H9 (cell line): ENCODE results near the gene UBXN10. TPM values are rescaled to one million over a fixed set of nuclear protein-coding genes. Genes with fewer than 3 reads are reported as not detected.

ENCODE experiments used
- DNase-seq: peaks from one replicate; pipeline ENCODE4 v3.0.0-alpha.2; 2017
- H2AFZ ChIP-seq: one replicate; pipeline ENCODE4 v1.6.1; 2013; ENCODE audit warnings: mild to moderate bottlenecking, low read length, control low read depth, moderate library complexity
- H2AK5ac ChIP-seq: 2 replicates; pipeline ENCODE4 v1.6.1; 2013; ENCODE audit warnings: low read length, control low read depth, mixed read lengths; ENCODE audit not compliant: insufficient read length
- H2BK120ac ChIP-seq: one replicate; pipeline ENCODE4 v1.6.1; 2013; ENCODE audit warnings: low read depth, mild to moderate bottlenecking, low read length, control low read depth, inconsistent platforms; ENCODE audit not compliant: poor library complexity, severe bottlenecking
- H2BK12ac ChIP-seq: 2 replicates; pipeline ENCODE4 v1.6.1; 2013; ENCODE audit warnings: low read length, control low read depth, mixed read lengths, low read depth; ENCODE audit not compliant: insufficient read length
- H2BK15ac ChIP-seq: 2 replicates; pipeline ENCODE4 v1.6.1; 2013; ENCODE audit warnings: low read depth, low read length, control low read depth
- H2BK20ac ChIP-seq: one replicate; pipeline ENCODE4 v1.6.1; 2013; ENCODE audit warnings: low read depth, mild to moderate bottlenecking, low read length, control low read depth, inconsistent platforms; ENCODE audit not compliant: poor library complexity, severe bottlenecking
- H2BK5ac ChIP-seq: 2 replicates; pipeline ENCODE4 v1.6.1; 2013; ENCODE audit warnings: low read length, control low read depth, mixed read lengths; ENCODE audit not compliant: insufficient read length
- H3K14ac ChIP-seq: 2 replicates; pipeline ENCODE4 v1.6.1; 2013; ENCODE audit warnings: low read length, control low read depth; ENCODE audit not compliant: insufficient read depth
- H3K18ac ChIP-seq: 2 replicates; pipeline ENCODE4 v1.6.1; 2013; ENCODE audit warnings: low read depth, mild to moderate bottlenecking, mixed read lengths, low read length, control low read depth; ENCODE audit not compliant: insufficient read length
- H3K23ac ChIP-seq: 2 replicates; pipeline ENCODE4 v1.6.1; 2013; ENCODE audit warnings: low read length, control low read depth, mixed read lengths, low read depth; ENCODE audit not compliant: insufficient read length
- H3K23me2 ChIP-seq: 2 replicates; pipeline ENCODE4 v1.6.1; 2013; ENCODE audit warnings: low read depth, mild to moderate bottlenecking, mixed read lengths, low read length, control low read depth; ENCODE audit not compliant: insufficient read length, poor library complexity, severe bottlenecking
- H3K27ac ChIP-seq: 2 replicates; pipeline ENCODE4 v1.5.1; 2013; ENCODE audit warnings: low read length, control low read depth, mixed read lengths, low read depth; ENCODE audit not compliant: insufficient read length
- H3K27me3 ChIP-seq: 2 replicates; pipeline ENCODE4 v1.6.1; 2013; ENCODE audit warnings: low read length, control low read depth, inconsistent platforms; ENCODE audit not compliant: insufficient read depth
- H3K4ac ChIP-seq: 2 replicates; pipeline ENCODE4 v1.6.1; 2013; ENCODE audit warnings: low read depth, mild to moderate bottlenecking, control low read depth, inconsistent platforms, low read length, moderate library complexity
- H3K4me1 ChIP-seq: 2 replicates; pipeline ENCODE4 v1.6.1; 2013; ENCODE audit warnings: low read length, control low read depth, inconsistent platforms; ENCODE audit not compliant: insufficient read depth
- H3K4me2 ChIP-seq: 2 replicates; pipeline ENCODE4 v1.6.1; 2013; ENCODE audit warnings: low read length, control low read depth, mixed read lengths; ENCODE audit not compliant: insufficient read length, insufficient read depth
- H3K56ac ChIP-seq: 2 replicates; pipeline ENCODE4 v1.6.1; 2013; ENCODE audit warnings: low read depth, mild to moderate bottlenecking, mixed read lengths, low read length, control low read depth; ENCODE audit not compliant: insufficient read length
- H3K79me1 ChIP-seq: 2 replicates; pipeline ENCODE4 v1.6.1; 2013; ENCODE audit warnings: low read depth, mild to moderate bottlenecking, moderate library complexity, low read length, control low read depth, inconsistent platforms; ENCODE audit not compliant: insufficient read depth, poor library complexity, severe bottlenecking
- H3K79me2 ChIP-seq: 2 replicates; pipeline ENCODE4 v1.6.1; 2013; ENCODE audit warnings: low read length, control low read depth, inconsistent platforms; ENCODE audit not compliant: insufficient read depth
- H3K9ac ChIP-seq: 2 replicates; pipeline ENCODE4 v1.6.1; 2013; ENCODE audit warnings: low read length, control low read depth, mixed read lengths; ENCODE audit not compliant: insufficient read length; ENCODE audit errors: extremely low read depth
- H3K9me3 ChIP-seq: one replicate; pipeline ENCODE4 v1.6.1; 2013; ENCODE audit warnings: low read depth, low read length, inconsistent platforms; ENCODE audit not compliant: control insufficient read depth
- H3T11ph ChIP-seq: one replicate; pipeline ENCODE4 v1.6.1; 2013; ENCODE audit warnings: mild to moderate bottlenecking, low read length, control low read depth, inconsistent platforms
- H4K20me1 ChIP-seq: one replicate; pipeline ENCODE4 v1.6.1; 2013; ENCODE audit not compliant: control insufficient read depth, insufficient read length, insufficient read depth
- H4K5ac ChIP-seq: 2 replicates; pipeline ENCODE4 v1.6.1; 2013; ENCODE audit warnings: low read depth, mild to moderate bottlenecking, mixed read lengths, low read length, control low read depth; ENCODE audit not compliant: insufficient read length
- H4K8ac ChIP-seq: replicated peaks from 2 replicates; pipeline ENCODE4 v1.6.1; 2013; ENCODE audit warnings: low read length, control low read depth, mixed read lengths, low read depth; ENCODE audit not compliant: insufficient read length
- H4K91ac ChIP-seq: 2 replicates; pipeline ENCODE4 v1.6.1; 2013; ENCODE audit warnings: low read depth, mild to moderate bottlenecking, moderate library complexity, mixed read lengths, low read length, control low read depth; ENCODE audit not compliant: insufficient read length
- H3K27ac Mint-ChIP-seq, 3 experiments: 2 replicates in 2 of 3; 3 replicates in 1 of 3; pipeline ENCODE4 v1.8.0; 2020 to 2021; ENCODE audit warnings: mixed read lengths in 3 of 3, mild to moderate bottlenecking in 1 of 3, moderate library complexity in 1 of 3
- H3K27me3 Mint-ChIP-seq: 2 replicates; pipeline ENCODE4 v1.8.0; 2021; ENCODE audit warnings: low read depth, mild to moderate bottlenecking, moderate library complexity, mixed read lengths
- H3K36me3 Mint-ChIP-seq, 3 experiments: 2 replicates in 2 of 3; 3 replicates in 1 of 3; pipeline ENCODE4 v1.8.0; 2020 to 2021; ENCODE audit warnings: low read depth in 3 of 3, mixed read lengths in 3 of 3; ENCODE audit not compliant: insufficient read depth in 1 of 3
- H3K4me1 Mint-ChIP-seq, 2 experiments: 2 replicates each; pipeline ENCODE4 v1.8.0; 2020; ENCODE audit warnings: mixed read lengths in 2 of 2
- H3K4me3 Mint-ChIP-seq, 2 experiments: 2 replicates in 1 of 2; 3 replicates in 1 of 2; pipeline ENCODE4 v1.8.0; 2020 to 2021; ENCODE audit warnings: mild to moderate bottlenecking in 2 of 2, mixed read lengths in 2 of 2, moderate library complexity in 1 of 2
- H3K9me3 Mint-ChIP-seq, 2 experiments: 2 replicates in 1 of 2; 3 replicates in 1 of 2; pipeline ENCODE4 v1.8.0; 2020; ENCODE audit warnings: mild to moderate bottlenecking in 2 of 2, mixed read lengths in 2 of 2, moderate library complexity in 1 of 2
- WGBS: extraction: QIAGEN DNeasy Blood & Tissue Kit; methylation state at CpG from one replicate; pipeline ENCODE4 v1.1.7; 2013; ENCODE audit warnings: missing lambda C conversion rate, low lambda C conversion rate, mixed read lengths; ENCODE audit not compliant: insufficient read length; ENCODE audit errors: extremely low coverage; 5-methylcytosine and 5-hydroxymethylcytosine counted together
- total RNA-seq: library from RNA; stranded (reverse); gene quantifications from 2 replicates; pipeline ENCODE4 v1.2.1, GENCODE V29; 2021
- TF ChIP-seq, protein P1 (sequence below): fragments of 200-600 bp; sonication (generic); conservative IDR thresholded peaks from 3 replicates; pipeline ENCODE4 v1.8.0; 2021; ENCODE audit warnings: antibody characterized with exemption, mild to moderate bottlenecking

Gene UBXN10
- total RNA-seq, 1 experiment from 2014 or later: 0.59 TPM

DNA sequence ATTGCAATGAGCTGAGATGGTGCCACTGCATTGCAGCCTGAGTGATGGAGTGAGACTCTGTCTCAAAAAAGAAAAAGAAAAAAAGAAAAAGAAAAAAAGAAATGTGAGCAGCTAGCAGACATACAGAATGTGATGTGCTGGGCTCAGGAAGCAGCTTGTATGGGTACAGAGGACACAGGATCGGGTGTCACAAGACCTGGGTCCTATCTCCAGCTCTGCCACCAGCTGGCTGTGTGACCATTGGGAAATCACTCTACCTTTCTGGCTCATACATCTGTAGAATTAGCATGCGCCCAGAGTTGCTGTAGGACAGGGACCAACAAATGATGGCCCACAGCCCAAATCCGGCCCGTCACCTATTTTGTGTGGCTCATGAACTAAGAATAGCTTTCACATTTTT, 3.8 kb downstream of the UBXN10 start:
- H2BK120ac ChIP-seq: no peak overlapping the region
- H4K91ac ChIP-seq: no peak overlapping the region
- no peak overlapping the region for H3T11ph ChIP-seq
- H3K9me3 ChIP-seq: no peaks in the 10 kb centered on the region
- H3K4me2 ChIP-seq: no peak overlapping the region
- no peaks in the 10 kb centered on the region for H4K20me1 ChIP-seq
- H3K27me3 Mint-ChIP-seq: peaks cover 75% of the 10 kb centered on the region
- H2AFZ ChIP-seq: no peak overlapping the region
- no peak overlapping the region for H3K56ac ChIP-seq
- peaks cover 6% of the 10 kb centered on the region for H3K23me2 ChIP-seq
- no peak overlapping the region for H3K27ac ChIP-seq
- H3K9ac ChIP-seq: no peak overlapping the region
- no peak overlapping the region for H3K18ac ChIP-seq
- H3K4me1 ChIP-seq: 0 out of 2 replicates have a peak, but pooled peaks cover 3% of the 10 kb centered on the region
- no peak overlapping the region for H2BK12ac ChIP-seq
- H4K5ac ChIP-seq: no peak overlapping the region
- H3K27ac Mint-ChIP-seq: no peak overlapping the region
- no peak overlapping the region for H3K23ac ChIP-seq
- no peak overlapping the region for H2AK5ac ChIP-seq
- no peaks in the 10 kb centered on the region; the same call in 1 of the 2 replicates for H3K27me3 ChIP-seq
- no peak overlapping the region for H4K8ac ChIP-seq
- H2BK15ac ChIP-seq: no peak overlapping the region
- no peaks in the 10 kb centered on the region for H3K79me2 ChIP-seq
- no peak overlapping the region for H2BK20ac ChIP-seq
- no peak overlapping the region for H3K4me3 Mint-ChIP-seq
- no CpG with 5 or more reads among the region's 4 CpGs for WGBS
- H3K4me1 Mint-ChIP-seq: peaks cover 25 to 26% of the 10 kb centered on the region in 2 experiments
- H3K9me3 Mint-ChIP-seq: peaks cover 0 to 3% of the 10 kb centered on the region in 2 experiments; a peak in 3 of 5 replicates
- H3K14ac ChIP-seq: no peak overlapping the region
- no peaks in the 10 kb centered on the region; a peak in 1 of 7 replicates for H3K36me3 Mint-ChIP-seq
- H3K4ac ChIP-seq: no peak overlapping the region
- H2BK5ac ChIP-seq: no peak overlapping the region
- no peaks in the 10 kb centered on the region for H3K79me1 ChIP-seq
- TF ChIP-seq, protein P1, sequence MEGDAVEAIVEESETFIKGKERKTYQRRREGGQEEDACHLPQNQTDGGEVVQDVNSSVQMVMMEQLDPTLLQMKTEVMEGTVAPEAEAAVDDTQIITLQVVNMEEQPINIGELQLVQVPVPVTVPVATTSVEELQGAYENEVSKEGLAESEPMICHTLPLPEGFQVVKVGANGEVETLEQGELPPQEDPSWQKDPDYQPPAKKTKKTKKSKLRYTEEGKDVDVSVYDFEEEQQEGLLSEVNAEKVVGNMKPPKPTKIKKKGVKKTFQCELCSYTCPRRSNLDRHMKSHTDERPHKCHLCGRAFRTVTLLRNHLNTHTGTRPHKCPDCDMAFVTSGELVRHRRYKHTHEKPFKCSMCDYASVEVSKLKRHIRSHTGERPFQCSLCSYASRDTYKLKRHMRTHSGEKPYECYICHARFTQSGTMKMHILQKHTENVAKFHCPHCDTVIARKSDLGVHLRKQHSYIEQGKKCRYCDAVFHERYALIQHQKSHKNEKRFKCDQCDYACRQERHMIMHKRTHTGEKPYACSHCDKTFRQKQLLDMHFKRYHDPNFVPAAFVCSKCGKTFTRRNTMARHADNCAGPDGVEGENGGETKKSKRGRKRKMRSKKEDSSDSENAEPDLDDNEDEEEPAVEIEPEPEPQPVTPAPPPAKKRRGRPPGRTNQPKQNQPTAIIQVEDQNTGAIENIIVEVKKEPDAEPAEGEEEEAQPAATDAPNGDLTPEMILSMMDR: no peak
- DNase-seq: no peak
